Keratinocyte (primary cell): ENCODE results near the gene PRKAG3.

Source experiments
- CTCF ChIP-seq, 3 experiments: IDR thresholded peaks in 1 of 3; conservative IDR thresholded peaks in 1 of 3; optimal IDR thresholded peaks in 1 of 3; 2 replicates in 2 of 3; 3 replicates in 1 of 3; pipeline versions ENCODE3 to v1.5.1; 2011; ENCODE audit warnings: low read length in 3 of 3, mild to moderate bottlenecking in 3 of 3, moderate library complexity in 2 of 3, control low read depth in 1 of 3, inconsistent platforms in 1 of 3; ENCODE audit not compliant: insufficient read depth in 2 of 3; ENCODE audit errors: extremely low read depth in 1 of 3
- EZH2 ChIP-seq: IDR thresholded peaks from one replicate; pipeline ENCODE4 v1.6.1; 2012; ENCODE audit warnings: inconsistent platforms, mild to moderate bottlenecking, low read length, moderate library complexity

- no peak for TF ChIP-seq CTCF (optimal IDR thresholded peaks at IDR 0.05 in 1 of 3, IDR thresholded peaks at IDR 0.05 in 1 of 3, conservative IDR thresholded peaks at IDR 0.05 in 1 of 3; ENCODE audit: extremely low read depth in 1 of 3, insufficient read depth in 2 of 3, low read length in 3 of 3)
- TF ChIP-seq EZH2 = no peak
These were observed 45.7 kb upstream of the PRKAG3 start for GRCh38 chr2:218877331-218877730.
